GM21367 (cell line): ENCODE results near the gene ALPG.

Source experiments
- ATAC-seq: cut with Tn5 transposase; IDR thresholded peaks from one replicate; pipeline ENCODE4 v1.9.1; 2021; ENCODE audit not compliant: unreplicated experiment

The ALPG gene

GRCh38 chr2:232456296-232457120, 49.9 kb downstream of the ALPG start:
- no peak for ATAC-seq

DNA sequence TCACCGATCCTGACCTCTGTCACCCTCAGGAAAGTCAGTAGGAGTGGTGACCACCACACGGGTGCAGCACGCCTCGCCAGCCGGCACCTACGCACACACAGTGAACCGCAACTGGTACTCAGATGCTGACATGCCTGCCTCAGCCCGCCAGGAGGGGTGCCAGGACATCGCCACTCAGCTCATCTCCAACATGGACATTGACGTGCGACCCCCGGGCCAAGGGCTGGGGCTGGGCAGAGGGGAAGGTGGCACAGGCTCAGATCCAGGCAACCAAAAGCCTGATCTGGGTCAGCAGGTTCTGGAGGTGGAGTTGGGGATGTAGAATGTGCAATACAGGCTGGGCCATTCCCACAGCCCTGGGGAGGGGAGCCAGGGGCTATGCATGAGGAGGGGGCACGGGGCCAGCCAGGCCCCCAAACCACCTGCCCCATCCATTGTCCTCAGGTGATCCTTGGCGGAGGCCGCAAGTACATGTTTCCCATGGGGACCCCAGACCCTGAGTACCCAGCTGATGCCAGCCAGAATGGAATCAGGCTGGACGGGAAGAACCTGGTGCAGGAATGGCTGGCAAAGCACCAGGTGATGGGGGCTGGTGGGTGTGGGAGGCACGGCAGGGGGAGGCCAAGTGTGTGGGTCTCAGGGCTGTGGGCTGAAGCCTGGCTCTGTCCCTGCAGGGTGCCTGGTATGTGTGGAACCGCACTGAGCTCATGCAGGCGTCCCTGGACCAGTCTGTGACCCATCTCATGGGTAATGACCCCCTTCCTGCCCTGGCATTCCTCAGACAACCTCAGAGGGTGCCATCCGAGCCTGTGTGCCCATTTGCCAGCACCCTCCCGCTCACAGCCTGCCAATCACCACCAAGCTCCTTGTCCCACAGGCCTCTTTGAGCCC, 50.7 kb downstream of the ALPG start:
- ATAC-seq, result no peak

- no peak for ATAC-seq
Observed at GRCh38 chr2:232458051-232458660, 51.5 kb downstream of the ALPG start.

DNA sequence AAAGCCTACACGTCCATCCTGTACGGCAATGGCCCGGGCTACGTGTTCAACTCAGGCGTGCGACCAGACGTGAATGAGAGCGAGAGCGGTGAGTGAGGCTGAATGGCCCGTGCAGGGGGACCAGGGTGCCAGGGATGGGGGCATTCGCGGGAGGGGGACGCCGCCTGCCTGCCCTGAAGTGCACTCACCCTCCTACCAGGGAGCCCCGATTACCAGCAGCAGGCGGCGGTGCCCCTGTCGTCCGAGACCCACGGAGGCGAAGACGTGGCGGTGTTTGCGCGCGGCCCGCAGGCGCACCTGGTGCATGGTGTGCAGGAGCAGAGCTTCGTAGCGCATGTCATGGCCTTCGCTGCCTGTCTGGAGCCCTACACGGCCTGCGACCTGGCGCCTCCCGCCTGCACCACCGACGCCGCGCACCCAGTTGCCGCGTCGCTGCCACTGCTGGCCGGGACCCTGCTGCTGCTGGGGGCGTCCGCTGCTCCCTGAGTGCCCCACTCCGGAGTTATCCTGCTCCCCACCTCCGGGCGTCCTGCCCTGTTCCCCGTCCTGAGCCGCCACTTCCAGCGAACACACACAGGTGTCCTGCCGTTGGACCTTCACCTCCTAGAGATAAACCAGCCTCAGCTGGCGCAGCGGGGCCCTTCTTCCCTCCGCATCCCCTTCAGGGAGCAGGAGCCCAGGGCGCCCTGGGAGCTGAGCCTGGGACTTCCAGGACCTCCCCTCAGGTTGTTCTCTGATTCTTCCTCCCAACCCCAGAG, 52.2 kb downstream of the ALPG start:
- no peak for ATAC-seq

GRCh38 chr2:232459419-232460035, 52.9 kb downstream of the ALPG start:
- ATAC-seq, result no peak

GRCh38 chr2:232460171-232460570, 53.5 kb downstream of the ALPG start:
- no peak for ATAC-seq
